HG02943 (cell line): ENCODE measurements around the gene SIN3B.
"Not testable (repeated sequence)": the region's sequence is repeated elsewhere in the genome, so short reads cannot be mapped to it uniquely, and the experiment has no call there.

ENCODE experiments used
- ATAC-seq: cut with Tn5 transposase; IDR thresholded peaks from one replicate; pipeline ENCODE4 v1.9.1; 2021; ENCODE audit warnings: mild to moderate bottlenecking, low read depth, moderate library complexity; ENCODE audit not compliant: unreplicated experiment

The SIN3B gene

GRCh38 chr19:16862826-16863415, 33.7 kb downstream of the SIN3B start:
- no peak for ATAC-seq

- no peak for ATAC-seq
These were observed 38.0 kb downstream of the SIN3B start for GRCh38 chr19:16867211-16867610.

DNA sequence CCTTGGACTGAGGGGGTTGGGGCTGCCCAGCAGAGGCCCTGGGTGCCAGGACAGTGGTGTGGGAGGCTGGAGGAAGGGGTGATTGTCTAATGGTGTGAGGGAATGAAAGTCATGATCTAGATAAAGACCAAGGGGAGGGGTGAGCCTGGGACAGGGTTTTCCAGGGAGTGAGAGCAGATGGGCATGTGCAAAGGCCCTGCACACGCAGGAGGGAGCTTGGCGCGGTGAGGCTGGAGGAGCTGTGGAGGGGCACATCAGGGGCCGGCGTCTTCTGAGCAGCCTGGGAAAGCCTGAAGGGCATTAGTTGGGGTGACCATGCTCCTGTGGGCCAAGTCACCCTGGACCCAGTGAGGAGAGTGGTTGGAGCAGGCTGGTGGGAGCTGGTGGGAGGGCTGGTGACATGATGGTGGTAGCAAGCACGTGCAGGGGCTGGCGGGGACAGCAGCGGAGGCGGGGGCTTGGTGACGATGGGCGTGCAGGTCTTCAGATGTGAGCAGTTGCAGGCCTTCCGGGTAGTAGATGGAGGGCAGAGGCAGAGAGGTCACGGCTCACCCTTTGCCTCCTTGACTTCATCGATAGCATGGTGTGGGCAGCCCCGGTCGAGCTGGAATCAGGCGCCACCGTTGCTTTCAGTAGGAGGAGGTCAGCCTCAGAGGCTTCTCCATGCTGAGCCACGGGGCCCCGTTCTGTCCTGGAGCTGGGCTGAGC, 39.4 kb downstream of the SIN3B start:
- ATAC-seq: no peak

DNA sequence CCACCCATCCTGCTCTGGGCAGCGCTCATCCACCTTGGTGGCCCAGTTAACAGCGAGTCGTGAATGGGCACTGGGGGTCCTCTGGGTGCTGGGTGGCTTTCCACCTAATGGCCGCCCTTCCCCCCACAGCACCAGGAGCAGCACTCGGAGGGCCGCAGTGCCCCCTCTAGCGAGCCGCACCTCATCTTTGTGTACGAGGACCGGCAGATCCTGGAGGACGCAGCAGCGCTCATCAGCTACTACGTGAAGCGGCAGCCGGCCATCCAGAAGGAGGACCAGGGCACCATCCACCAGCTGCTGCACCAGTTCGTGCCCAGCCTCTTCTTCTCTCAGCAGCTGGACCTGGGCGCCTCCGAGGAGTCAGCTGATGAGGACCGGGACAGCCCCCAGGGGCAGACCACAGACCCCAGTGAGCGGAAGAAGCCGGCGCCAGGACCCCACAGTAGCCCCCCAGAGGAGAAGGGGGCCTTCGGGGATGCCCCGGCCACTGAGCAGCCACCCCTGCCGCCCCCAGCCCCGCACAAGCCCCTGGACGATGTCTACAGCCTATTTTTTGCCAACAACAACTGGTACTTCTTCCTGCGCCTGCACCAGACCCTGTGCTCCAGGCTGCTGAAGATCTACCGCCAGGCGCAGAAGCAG, 40.3 kb downstream of the SIN3B start:
- ATAC-seq: no peak

GRCh38 chr19:16871871-16872270, 42.7 kb downstream of the SIN3B start:
- no peak for ATAC-seq

GRCh38 chr19:16872728-16873127, 43.5 kb downstream of the SIN3B start:
- no peak for ATAC-seq

DNA sequence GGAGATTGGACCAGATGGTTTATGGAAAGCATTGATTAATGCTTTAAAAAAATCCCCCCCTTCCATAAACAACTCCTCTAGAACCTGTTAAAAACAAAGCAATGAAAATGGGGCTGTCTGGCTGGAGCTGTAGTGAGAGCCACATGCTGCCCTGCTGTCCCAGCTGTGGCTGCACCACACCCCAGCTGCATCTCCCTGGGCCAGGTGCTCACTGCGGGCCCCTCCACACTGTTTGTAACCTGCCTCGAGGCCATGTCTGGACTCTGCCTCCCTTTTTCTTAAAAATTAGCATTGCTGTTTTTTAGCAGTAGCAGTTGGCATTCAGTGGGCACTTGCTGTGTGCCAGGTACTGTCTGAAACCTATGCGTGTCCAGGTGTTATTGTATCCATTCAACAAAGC, 44.4 kb downstream of the SIN3B start:
- ATAC-seq: no peak

DNA sequence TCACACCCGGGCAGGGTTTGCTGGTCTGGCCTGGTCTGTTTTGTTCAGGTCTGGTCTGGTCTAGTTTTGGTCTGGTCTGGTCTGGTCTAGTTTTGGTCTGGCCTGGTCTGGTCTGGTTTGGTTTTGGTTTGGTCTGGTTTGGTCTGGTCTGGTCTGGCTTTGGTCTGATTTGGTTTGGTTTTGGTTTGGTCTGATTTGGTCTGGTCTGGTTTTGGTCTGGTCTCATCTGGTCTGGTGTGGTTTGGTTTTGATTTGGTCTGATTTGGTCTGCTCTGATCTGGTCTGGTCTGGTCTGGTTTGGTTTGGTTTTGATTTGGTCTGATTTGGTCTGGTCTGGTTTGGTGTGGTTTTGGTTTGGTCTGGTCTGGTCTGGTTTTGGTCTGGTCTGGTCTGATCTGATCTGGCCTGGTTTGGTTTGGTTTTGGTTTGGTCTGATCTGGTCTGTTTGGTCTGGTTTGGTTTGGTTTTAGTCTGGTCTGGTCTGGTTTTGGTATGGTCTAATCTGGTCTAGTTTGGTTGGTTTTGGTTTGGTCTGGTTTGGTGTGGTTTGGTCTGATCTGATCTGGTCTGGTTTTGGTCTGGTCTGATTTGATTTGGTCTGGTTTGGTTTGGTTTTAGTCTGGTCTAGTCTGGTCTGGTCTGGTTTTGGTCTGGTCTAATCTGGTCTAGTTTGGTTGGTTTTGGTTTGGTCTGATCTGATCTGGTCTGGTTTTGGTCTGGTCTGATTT, 45.2 kb downstream of the SIN3B start:
- no peak for ATAC-seq

GRCh38 chr19:16874978-16875299, 45.7 kb downstream of the SIN3B start:
- ATAC-seq: not testable (repeated sequence)

GRCh38 chr19:16875584-16876555, 46.7 kb downstream of the SIN3B start:
- ATAC-seq: no peak

DNA sequence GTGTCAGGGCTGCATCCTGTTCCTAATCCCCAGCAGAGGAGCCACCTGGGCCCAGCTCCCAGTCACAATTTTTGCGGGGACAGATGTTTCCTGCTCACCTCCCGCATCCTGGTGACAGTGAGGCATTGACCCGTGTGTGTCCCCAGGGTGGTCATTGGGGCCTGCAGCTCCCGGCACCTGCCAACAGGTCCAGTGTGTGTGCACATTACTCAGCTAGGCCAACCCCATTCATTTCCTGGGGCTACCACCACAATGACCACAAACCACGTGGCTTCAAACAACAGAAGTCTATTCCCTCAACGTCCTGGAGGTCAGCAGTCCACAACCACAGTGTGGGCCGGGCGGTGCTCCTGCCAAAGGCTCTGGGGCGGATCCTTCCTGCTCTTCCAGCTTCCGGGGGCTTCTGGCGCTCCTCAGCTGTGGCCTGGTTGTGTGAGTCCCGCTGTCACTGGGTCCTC, 47.7 kb downstream of the SIN3B start:
- ATAC-seq: no peak

GRCh38 chr19:16877581-16877980, 48.4 kb downstream of the SIN3B start:
- ATAC-seq: no peak

GRCh38 chr19:16878181-16878965, 49.2 kb downstream of the SIN3B start:
- ATAC-seq: no peak

- ATAC-seq: no peak
These were observed 51.8 kb downstream of the SIN3B start for GRCh38 chr19:16880884-16881554.

- no peak for ATAC-seq
These were observed 52.9 kb downstream of the SIN3B start for GRCh38 chr19:16882146-16882545.

- no peak for ATAC-seq
These were observed 54.3 kb downstream of the SIN3B start for GRCh38 chr19:16883522-16883921.

- ATAC-seq: no peak
These were observed 56.0 kb downstream of the SIN3B start for GRCh38 chr19:16885166-16885565.

GRCh38 chr19:16886305-16886880, 57.2 kb downstream of the SIN3B start:
- ATAC-seq: no peak
